GM21381 (cell line): ENCODE results near the gene SMAD3.
"Not testable (repeated sequence)": the region's sequence is repeated elsewhere in the genome, so short reads cannot be mapped to it uniquely, and the experiment has no call there.

Source experiments
- ATAC-seq: cut with Tn5 transposase; IDR thresholded peaks from one replicate; pipeline ENCODE4 v1.9.1; 2021; ENCODE audit warnings: mild to moderate bottlenecking, moderate library complexity; ENCODE audit not compliant: unreplicated experiment

SMAD3 gene

DNA sequence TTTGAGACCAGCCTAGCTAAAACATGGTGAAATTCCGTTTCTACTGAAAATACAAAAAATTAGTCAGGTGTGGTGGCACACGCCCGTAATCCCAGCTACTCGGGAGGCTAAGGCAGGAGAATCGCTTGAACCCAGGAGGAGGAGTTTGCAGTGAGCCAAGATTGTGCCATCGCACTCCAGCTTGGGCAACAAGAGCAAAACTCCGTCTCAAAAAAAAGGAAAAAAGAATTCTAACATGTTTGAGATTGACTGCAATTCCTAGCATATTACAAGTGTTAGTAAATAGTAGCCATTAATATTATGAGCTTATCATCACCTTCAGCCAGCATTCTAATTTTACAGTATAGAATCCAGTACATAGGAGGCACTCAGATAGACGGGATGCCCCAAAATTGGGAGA lies 57.9 kb downstream of the SMAD3 start:
- ATAC-seq, result not testable (repeated sequence)

GRCh38 chr15:67124111-67124510 lies 58.7 kb downstream of the SMAD3 start:
- ATAC-seq, result no peak

DNA sequence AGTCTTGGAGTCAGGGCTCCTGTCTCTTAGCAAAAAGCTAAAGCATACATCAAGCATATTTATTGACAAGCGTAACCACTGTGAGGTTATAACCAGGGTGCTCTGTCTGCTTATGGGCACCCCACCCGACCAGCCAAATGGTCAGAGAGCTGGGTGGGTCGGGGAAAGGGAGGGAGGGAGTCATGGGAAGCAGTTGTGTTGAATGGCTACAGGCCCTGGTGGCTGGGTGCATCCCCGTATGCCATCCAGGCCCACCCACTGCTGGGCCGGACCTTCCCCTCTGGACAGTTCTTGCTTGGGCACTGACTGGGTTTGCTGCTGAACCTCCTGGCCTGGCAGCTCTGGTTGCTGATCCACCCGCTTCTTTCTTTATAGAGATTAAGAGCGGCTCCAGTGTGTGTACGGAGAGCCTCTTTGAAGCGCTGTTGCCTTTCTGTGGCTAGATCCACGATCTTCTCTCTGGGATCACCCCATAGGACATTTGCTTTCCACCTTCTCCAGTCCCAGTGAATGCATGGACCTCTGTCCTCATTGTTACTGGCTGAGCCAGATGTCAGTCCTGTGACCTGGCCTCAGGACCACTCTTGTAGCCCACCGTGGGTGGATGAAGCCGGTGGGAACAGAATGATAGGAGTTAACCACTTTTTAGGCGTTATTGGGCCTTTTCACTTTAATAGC lies 59.6 kb downstream of the SMAD3 start:
- no peak for ATAC-seq

- no peak for ATAC-seq
Observed at GRCh38 chr15:67125589-67126502, 60.4 kb downstream of the SMAD3 start.

GRCh38 chr15:67126551-67127330 lies 61.3 kb downstream of the SMAD3 start:
- ATAC-seq, result no peak

DNA sequence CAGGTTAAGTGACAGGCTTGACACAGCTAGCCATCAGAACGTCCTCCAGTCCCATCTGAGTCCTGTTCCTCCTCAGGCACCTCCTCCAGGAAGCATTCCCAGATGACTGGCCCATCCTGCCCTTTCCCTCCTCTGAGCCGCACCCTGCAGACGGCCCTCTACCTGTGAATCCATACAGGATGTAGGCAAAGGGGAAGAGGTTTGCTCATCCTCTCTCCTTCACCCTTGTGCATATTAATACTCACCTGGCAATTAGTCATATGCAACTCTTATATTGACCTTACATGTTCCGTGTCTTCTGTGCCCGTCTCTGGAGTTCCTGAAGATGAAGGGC lies 61.9 kb downstream of the SMAD3 start:
- no peak for ATAC-seq

- ATAC-seq, result no peak
Observed at GRCh38 chr15:67127965-67128364, 62.6 kb downstream of the SMAD3 start.

GRCh38 chr15:67130166-67130565 lies 64.8 kb downstream of the SMAD3 start:
- ATAC-seq, result no peak

DNA sequence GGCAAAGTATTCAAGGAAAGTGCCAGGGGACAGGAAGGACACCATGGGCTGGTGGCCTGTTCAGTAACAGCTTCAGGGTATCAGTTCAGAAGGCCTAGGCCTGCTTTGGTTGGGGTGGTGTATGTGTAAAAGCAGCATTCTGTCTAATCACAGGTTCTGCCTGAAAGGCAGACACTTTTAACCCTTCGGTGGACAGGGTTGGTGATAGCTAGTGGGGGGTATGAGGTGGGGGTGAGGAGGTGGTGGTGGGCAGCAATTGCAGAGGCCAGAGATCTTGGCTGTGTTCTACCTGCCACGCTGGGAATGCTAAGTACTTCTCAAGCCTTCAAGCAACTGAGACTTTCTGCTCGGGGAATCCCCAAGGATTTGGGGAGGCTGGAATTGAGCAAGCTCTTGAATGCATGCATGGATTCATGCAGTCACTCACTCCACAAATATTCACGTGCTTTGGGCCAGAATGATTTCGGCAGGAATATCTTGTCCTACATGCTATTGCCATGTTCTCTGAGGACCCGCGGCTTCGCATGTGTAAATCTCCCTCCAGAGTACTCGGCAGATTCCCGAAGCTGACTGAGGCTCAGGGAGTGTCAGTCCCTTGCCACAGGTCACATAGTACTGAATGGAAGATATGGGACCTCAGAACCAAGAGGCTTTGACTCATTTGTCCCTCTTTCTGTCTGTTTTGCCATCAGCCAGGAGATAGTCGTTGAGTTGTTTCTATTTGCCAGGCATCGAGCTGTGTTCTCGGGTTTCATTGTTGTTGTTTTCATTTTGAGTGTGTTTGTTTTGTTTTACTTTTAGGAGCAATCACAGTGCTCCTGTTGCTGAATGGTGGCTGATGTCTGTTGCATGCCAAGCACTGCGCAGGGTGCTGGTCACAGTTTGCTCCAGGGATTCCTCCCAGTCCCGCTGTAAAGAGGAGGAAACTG lies 65.5 kb downstream of the SMAD3 start:
- ATAC-seq, result no peak

GRCh38 chr15:67132276-67132675 lies 66.9 kb downstream of the SMAD3 start:
- no peak for ATAC-seq

- no peak for ATAC-seq
Observed at GRCh38 chr15:67133026-67133425, 67.6 kb downstream of the SMAD3 start.

GRCh38 chr15:67133738-67134066 lies 68.3 kb downstream of the SMAD3 start:
- ATAC-seq, result peak; percentile 18

- ATAC-seq, result peak; percentile 58
Observed at GRCh38 chr15:67134067-67134838, 68.9 kb downstream of the SMAD3 start.

DNA sequence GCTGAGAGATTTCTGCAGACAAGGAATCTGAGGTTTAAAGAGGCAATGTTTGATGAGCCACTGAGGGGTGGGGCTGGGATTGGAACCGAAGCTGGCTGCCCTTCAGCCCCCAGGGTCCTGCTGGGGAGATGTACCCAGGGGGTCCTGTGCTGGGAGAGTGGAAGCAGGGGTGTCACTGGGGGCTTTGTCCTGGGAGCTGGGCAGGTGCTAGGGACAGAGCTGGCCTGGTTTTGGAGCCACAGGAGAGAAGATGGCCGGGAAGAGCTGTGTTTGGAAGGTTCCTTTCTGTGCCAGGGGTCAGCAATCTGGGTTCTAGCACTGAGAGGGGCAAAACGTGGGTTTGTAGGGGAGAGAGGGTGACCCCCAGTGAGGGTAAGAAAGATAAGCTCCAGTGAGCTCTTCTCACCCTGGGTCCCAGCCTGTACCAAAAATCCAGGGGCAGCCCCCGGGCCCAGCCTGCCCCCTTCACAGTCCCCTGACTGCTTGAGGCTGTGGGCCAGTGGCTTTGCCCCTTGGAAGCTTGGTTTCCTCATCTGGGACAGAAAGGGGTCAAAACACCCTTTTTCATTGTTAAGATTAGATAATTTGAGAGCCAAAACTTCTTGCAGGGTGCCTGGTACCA lies 69.6 kb downstream of the SMAD3 start:
- ATAC-seq, result no peak

DNA sequence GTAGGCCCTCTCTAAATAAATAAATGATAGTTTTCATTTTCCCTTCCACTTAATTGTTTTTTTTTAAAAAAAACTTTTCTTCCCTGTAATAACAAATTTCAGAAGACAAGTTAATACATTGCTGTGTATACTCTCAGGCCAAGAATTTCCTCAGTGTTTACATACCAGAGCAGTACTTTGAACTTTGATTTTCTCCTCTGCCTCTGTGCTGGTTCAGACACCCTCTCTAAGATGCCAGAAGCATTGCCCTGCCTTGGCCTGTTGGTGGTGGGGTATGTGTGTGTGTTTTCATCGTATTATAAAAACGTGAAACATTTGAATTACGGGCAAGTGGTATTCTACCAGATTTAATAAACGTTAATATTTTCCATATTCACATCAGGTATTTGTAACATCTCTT lies 70.1 kb downstream of the SMAD3 start:
- ATAC-seq, result no peak

- ATAC-seq, result no peak
Observed at GRCh38 chr15:67136802-67137201, 71.4 kb downstream of the SMAD3 start.

DNA sequence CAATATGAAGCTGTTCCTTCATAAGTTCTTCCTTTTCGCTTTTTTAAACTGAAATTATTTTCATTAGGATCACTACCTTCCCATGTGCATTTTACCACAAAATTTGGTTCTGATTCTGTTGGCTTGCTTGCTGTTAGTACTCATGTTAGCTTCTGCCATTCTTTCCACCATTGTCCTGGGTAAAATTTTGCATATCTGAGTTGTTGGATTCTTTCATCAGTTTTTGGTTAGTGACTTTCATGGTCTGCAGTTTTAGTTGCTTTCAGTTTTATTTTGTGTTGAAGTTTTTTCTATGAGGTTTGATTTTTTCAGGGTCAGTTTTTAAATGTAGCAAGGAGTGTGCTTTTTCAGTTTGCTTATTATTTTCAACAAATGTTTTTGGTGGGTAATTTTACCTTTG lies 71.9 kb downstream of the SMAD3 start:
- no peak for ATAC-seq

- no peak for ATAC-seq
Observed at GRCh38 chr15:67137951-67138848, 72.8 kb downstream of the SMAD3 start.
